H7 (cell line): Measurements from ENCODE around the gene USP2. TPM values are rescaled to one million over a fixed set of nuclear protein-coding genes. Genes with fewer than 3 reads are reported as not detected.

Experiments
- DNase-seq: peaks from one replicate; pipeline ENCODE4 v3.0.0; 2012
- H3K27me3 ChIP-seq: 2 replicates; pipeline ENCODE4 v1.6.0; 2011; ENCODE audit warnings: mild to moderate bottlenecking, low read length; ENCODE audit not compliant: control insufficient read depth, insufficient read depth
- H3K36me3 ChIP-seq: replicated peaks from 2 replicates; pipeline ENCODE4 v1.5.1; 2011; ENCODE audit warnings: low read length; ENCODE audit not compliant: control insufficient read depth, insufficient read depth
- H3K4me3 ChIP-seq: 2 replicates; pipeline ENCODE4 v1.5.1; 2011; ENCODE audit warnings: low read depth, mild to moderate bottlenecking, control low read depth, low read length, moderate library complexity; ENCODE audit not compliant: insufficient read depth
- total RNA-seq: library from RNA; depleted of rRNA; stranded (reverse); fragments of >200 nt; shearing (Covaris generic); gene quantifications from 2 replicates; pipeline ENCODE4 v1.2.3, GENCODE V29; 2014

USP2 gene
- total RNA-seq, 1 experiment from 2014 or later = 2.8 TPM

DNA sequence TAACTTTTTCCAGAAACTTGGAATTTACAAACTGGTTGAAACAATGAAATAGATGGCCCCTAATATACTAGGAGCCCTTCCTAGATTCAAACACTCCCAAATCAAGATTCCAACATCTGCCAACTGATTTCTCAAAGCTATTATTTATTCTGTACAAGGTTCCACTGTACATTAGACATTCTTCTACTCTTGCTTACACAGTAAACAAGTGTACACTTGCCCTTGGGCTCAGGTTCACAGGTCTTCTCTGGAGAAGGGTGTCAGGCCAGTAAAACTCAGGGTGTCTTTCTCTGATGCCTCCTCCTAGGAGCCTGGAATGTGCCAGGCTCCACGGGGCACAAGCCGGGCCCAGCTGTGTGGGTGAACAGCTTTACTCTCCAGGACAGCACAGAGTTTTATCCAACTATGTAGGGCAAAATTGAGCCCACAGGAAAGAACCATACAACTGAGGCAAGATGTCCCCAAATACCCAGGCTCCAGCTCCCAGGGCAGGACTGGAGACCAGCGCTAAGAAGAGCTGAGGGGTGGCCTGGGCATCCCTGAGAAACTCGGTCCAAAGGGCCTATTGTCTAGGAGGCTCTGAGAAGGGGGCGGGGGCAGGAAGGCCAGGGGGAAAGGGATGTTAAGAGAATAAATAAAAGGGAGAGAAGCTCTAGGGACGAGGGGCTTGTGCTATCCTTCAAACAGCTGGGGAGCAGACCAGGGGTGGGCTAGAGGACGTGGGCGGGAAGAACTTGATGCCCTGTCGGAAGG lies 26.2 kb downstream of the USP2 start:
- H3K4me3 ChIP-seq = no peak overlapping the region
- no peaks in the 10 kb centered on the region for H3K36me3 ChIP-seq
- peaks cover 3% of the 10 kb centered on the region for H3K27me3 ChIP-seq
- no peak for DNase-seq

- DNase-seq = peak; percentile 76
- H3K27me3 ChIP-seq = peaks cover 3% of the 10 kb centered on the region
- H3K4me3 ChIP-seq = no peak overlapping the region
- no peaks in the 10 kb centered on the region for H3K36me3 ChIP-seq
Measured at GRCh38 chr11:119352857-119353260, 28.6 kb downstream of the USP2 start.

- Histone ChIP-seq H3K4me3 (no peak overlapping the region), H3K36me3 (no peaks in the 10 kb centered on the region), H3K27me3 (peaks cover 3% of the 10 kb centered on the region)
- no peak for DNase-seq
Measured at GRCh38 chr11:119351232-119351631, 30.3 kb downstream of the USP2 start.

- H3K36me3 ChIP-seq = no peaks in the 10 kb centered on the region
- H3K4me3 ChIP-seq = no peak overlapping the region
- DNase-seq = peak; percentile 14
- no peaks in the 10 kb centered on the region; the same call in none of the 2 replicates for H3K27me3 ChIP-seq
Measured at GRCh38 chr11:119350302-119350701, 31.2 kb downstream of the USP2 start.

- no peaks in the 10 kb centered on the region for H3K36me3 ChIP-seq
- no peak overlapping the region for H3K4me3 ChIP-seq
- peak; percentile 22 for DNase-seq
- no peaks in the 10 kb centered on the region; the same call in none of the 2 replicates for H3K27me3 ChIP-seq
Measured at GRCh38 chr11:119347940-119348605, 33.4 kb downstream of the USP2 start.

- Histone ChIP-seq H3K36me3 (no peaks in the 10 kb centered on the region), H3K27me3 (peaks cover 3% of the 10 kb centered on the region), H3K4me3 (no peak overlapping the region)
- peak; percentile 16 for DNase-seq
Measured at GRCh38 chr11:119347242-119347641, 34.2 kb downstream of the USP2 start.

GRCh38 chr11:119346605-119347004 lies 34.9 kb downstream of the USP2 start, which contains the start of gene MFRP:
Gene MFRP, minus strand, starts transcription at chr11:119346705. Its CDS starts 192 bp downstream, at chr11:119346513.
- H3K4me3 ChIP-seq = no peak within 1 kb of the TSS
- H3K27me3 ChIP-seq = peaks cover 10% of the 10 kb centered on the region
- no peak for DNase-seq
- H3K36me3 ChIP-seq = no peaks in the 10 kb centered on the region

DNA sequence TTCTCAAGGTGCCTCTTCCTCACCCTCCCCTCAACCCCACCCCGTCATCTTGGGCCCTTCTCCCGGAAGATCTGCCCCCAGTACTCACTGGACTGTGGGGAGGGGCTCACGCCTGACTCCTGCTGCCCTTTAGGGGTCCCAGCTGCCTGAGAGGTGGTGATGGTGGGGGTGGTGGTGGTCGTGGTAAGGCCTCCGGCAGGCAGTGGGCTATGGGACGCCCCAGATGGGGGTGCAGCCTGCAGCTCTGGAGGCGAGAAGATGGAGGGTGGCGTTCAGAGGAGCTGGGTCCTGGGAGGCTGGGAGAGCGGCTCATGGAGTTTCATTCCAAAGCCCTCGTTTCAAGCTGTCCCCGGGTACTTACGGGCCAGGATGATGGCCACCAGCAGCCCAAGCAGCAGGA lies 35.8 kb downstream of the USP2 start:
- peaks cover 19% of the 10 kb centered on the region for H3K27me3 ChIP-seq
- H3K36me3 ChIP-seq = no peaks in the 10 kb centered on the region
- no peak overlapping the region for H3K4me3 ChIP-seq
- no peak for DNase-seq

DNA sequence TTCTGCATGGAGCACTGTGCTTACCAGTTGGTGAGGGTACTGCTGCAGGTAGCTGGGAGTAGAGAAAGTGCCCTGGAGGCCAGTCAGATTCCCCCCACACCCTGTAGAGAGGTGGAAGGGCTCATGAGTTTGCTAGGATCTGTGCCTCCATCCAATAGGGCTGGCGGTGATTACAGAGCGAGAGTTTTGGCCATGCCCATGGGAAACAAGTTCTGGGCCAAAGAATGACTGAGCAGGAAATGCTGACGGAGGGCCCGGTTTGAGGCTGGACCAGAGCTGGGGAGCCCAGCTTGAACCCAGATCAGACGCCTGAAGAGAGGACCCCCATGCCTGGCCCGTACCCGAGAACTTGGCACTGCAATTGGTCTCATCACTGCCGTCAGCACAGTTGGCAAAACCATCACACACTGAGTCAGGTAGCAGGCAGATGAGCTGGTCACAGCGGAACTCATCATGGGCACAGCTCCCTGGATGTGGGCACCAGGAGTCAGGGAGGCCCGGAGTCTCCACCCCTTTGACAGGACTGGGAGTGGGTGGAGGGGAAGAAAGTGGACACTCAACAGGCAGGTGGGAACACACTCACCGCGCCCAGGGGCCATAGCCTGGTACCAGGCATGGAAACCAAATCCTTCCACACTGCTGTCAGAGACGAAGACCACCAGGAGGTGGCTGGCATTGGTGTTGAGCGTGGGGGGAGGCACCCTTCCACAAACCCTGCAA lies 37.0 kb downstream of the USP2 start:
- Histone ChIP-seq H3K4me3 (no peak overlapping the region), H3K36me3 (no peaks in the 10 kb centered on the region), H3K27me3 (peaks cover 29% of the 10 kb centered on the region)
- peak; percentile 16 for DNase-seq

- H3K36me3 ChIP-seq = no peaks in the 10 kb centered on the region
- peaks cover 37% of the 10 kb centered on the region for H3K27me3 ChIP-seq
- H3K4me3 ChIP-seq = no peak overlapping the region
- DNase-seq = peak; percentile 35
Measured at GRCh38 chr11:119343726-119344125, 37.8 kb downstream of the USP2 start.

DNA sequence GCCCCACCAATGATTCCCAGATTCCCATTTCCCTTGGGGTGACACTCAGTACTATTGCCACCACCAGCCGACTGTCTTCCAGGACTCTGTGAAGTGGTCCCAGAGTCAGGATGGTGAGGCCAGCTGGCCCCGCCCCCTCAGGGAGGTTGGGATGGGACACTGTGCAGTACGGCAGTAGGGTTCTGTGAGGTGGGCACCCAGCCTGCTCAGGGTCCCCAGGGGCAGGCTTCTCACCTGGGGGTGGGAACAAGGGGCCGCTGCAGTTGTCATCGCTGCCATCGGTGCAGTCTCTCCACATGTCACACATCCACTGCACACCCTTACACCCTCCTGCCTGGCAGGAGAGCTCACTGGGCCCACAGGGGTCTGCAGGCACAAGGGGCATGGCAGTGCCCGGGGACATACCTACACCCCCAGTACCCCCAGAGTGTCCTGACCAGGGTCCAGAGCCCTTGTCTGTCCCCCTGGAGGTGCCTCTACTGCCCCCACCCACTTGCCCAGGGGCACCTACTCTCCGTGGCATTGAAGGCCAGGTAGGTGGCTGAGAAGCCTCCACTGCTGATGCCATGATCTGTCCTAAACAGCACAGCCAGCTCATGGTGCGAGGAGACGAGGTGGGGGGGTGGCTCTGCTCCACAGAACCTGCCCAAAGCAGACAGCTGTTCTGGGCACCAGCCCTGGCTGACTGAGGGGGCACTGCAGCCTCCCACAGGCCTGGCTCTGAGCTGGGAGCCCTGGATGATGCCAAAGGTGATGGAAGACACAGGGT lies 38.9 kb downstream of the USP2 start:
- H3K4me3 ChIP-seq = no peak overlapping the region
- H3K36me3 ChIP-seq = no peaks in the 10 kb centered on the region
- DNase-seq = peak; percentile 40
- H3K27me3 ChIP-seq = peaks cover 38% of the 10 kb centered on the region

GRCh38 chr11:119342023-119342300 lies 39.5 kb downstream of the USP2 start:
- Histone ChIP-seq H3K36me3 (no peaks in the 10 kb centered on the region), H3K4me3 (no peak overlapping the region), H3K27me3 (peaks cover 38% of the 10 kb centered on the region)
- no peak for DNase-seq

DNA sequence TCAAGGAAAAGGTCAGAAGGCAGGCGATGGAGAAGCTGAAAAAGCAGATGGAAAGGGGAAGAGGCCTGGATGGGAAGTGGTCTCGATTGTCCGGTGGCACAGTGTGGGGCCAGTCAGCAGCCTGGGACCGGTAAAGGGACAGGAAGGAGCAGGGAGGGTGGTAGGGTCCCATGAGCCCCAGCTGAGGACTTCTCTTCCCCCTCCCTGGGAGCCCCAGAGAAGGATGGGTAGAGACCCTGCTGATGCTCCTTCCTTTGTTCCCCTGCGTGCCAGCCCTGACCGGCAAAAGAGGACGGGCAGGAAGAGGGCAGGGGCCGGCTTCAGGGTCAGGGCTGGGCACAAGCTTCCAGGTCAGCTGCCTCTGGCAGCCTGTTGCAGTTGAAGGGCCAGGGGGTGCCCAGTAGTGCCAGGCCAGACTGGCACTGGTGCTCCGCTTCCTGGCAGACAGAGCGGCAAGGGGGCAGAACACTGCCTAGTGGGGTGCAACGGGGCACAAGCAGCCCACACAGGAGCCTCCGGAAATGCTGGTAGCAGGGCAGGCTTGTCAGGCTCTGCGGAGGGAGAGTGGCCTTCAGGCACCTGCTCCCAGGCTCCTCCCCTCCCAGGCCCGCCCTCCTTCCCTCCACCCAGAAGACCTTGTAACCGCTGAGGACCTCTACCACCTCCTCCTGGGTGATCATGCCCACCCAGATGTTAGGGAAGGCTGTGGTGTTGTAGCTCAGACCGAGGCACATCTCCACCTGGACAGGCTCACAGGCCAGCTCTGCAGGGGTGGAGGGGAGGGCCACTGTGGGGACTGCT lies 40.1 kb downstream of the USP2 start:
- H3K36me3 ChIP-seq = peaks cover 3% of the 10 kb centered on the region; the same call in 1 of the 2 replicates
- peaks cover 38% of the 10 kb centered on the region for H3K27me3 ChIP-seq
- no peak overlapping the region for H3K4me3 ChIP-seq
- peak; percentile 86 for DNase-seq
